HG02571 (cell line): Measurements from ENCODE around the gene PDIA5.

Experiments
- ATAC-seq: cut with Tn5 transposase; IDR thresholded peaks from one replicate; pipeline ENCODE4 v1.9.1; 2021; ENCODE audit warnings: mild to moderate bottlenecking, moderate library complexity; ENCODE audit not compliant: unreplicated experiment

The PDIA5 gene

DNA sequence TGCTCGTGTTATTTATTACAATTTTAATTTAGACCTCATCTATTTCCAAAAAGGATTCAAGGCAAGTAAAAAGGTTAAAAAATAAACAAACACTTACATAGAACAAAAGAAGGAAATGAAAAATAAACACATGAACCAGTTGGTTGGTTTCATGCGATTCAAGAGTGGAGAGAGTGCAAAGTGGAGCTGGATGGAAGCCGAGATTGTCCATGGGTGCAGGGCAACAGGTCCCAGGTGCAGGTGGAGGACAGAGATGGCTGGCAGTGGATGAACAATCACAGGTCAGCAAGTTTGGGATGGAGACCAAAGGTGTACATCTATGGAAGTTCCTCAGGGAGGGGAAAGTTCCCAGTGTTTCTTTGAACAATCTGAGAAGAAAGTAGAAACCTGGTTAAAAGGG, 27.6 kb upstream of the PDIA5 start:
- ATAC-seq = no peak

- ATAC-seq = no peak
These were observed 24.4 kb upstream of the PDIA5 start for GRCh38 chr3:123042413-123042812.

- no peak for ATAC-seq
These were observed 21.7 kb upstream of the PDIA5 start for GRCh38 chr3:123044981-123045763.

- ATAC-seq = no peak
These were observed 20.4 kb upstream of the PDIA5 start for GRCh38 chr3:123046262-123047061.

- no peak for ATAC-seq
These were observed 19.8 kb upstream of the PDIA5 start for GRCh38 chr3:123047062-123047319.

- no peak for ATAC-seq
These were observed 18.2 kb upstream of the PDIA5 start for GRCh38 chr3:123048480-123049237.

GRCh38 chr3:123050666-123051065, 16.2 kb upstream of the PDIA5 start:
- no peak for ATAC-seq

- ATAC-seq = no peak
These were observed 13.7 kb upstream of the PDIA5 start for GRCh38 chr3:123053107-123053506.

DNA sequence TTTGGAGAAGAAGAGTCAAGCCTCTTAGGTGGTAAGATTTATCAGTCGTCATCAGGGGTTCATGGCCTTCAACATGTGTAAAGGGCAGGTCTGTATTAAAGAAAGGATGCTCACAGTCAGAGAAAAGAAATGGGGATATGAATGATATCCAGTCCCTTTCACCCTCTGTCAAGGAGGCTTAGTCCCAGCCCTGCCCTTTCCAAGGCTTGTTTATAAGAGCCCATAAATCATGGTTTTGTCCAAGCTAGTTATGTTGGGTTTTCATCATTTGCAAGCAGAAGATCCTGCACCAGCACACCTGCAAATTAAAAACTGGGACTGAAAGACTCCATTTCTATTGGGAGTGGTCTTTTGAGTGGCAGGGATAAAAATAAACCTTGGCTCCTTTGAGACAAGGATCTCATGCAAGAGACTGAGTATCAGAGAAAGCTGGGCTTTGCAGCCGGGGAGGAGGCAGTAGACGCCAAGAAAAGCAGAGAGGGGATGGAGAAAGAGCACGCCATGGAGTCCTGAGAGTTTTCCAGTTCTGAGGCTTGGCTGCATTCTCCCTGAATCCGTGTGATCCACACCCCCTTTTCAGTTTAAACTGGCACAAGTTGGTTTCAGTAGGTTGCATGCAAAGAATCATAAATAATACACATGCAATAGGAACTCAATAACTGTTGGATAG, 12.6 kb upstream of the PDIA5 start:
- no peak for ATAC-seq

- no peak for ATAC-seq
These were observed 11.9 kb upstream of the PDIA5 start for GRCh38 chr3:123054931-123055330.

GRCh38 chr3:123055352-123055751, 11.5 kb upstream of the PDIA5 start:
- no peak for ATAC-seq

DNA sequence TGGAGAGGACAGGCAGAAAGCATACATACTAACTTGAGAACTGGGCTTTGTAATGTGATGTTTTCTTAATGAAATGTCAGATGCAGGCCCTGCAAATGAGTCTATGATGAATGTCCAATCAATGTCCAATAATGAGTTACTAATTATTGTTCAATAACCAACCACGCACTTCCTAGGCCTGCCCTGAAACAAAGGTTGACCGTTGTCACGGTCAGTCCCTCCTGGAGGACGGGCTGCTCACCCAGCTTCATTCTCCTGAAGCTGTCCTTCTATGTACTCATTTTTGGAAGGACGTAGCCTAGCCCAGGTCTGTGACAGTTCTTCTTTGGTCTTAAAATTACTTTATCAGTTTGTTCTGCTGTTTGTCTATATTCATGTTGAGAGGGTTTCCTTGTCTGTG, 8.3 kb upstream of the PDIA5 start:
- no peak for ATAC-seq

GRCh38 chr3:123060054-123060453, 6.8 kb upstream of the PDIA5 start:
- ATAC-seq = no peak

DNA sequence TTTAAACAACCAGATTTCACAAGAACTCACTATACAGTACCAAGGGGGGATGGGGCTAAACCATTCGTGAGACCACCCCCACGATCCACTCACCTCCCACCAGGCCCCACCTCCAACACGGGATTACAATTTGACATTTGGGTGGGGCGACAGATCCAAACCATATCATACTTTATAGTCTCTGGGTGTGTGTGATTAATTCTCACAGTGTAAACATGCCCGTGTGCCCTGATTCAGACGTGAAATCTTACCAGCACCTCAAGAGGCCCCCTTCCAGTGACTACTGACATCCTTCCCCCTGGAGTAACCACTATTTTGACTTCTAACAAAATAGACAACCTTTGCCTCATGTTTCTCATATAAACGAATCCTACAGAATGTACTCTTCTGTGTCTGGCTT, 5.0 kb upstream of the PDIA5 start:
- ATAC-seq = no peak

- ATAC-seq = no peak
These were observed 3.8 kb upstream of the PDIA5 start for GRCh38 chr3:123063034-123063433.

- ATAC-seq = no peak
These were observed 2.3 kb upstream of the PDIA5 start for GRCh38 chr3:123064506-123064905.

- no peak for ATAC-seq
These were observed 1.9 kb upstream of the PDIA5 start for GRCh38 chr3:123064914-123065313.

- no peak for ATAC-seq
These were observed 278 bp upstream of the PDIA5 start for GRCh38 chr3:123066599-123066895.

GRCh38 chr3:123067689-123068600, 1.1 kb downstream of the PDIA5 start:
- ATAC-seq = peak; percentile 25

GRCh38 chr3:123068601-123069381, 2.0 kb downstream of the PDIA5 start:
- ATAC-seq = no peak
